ENCODE results near the gene PRMT1. TPM values are rescaled to one million over a fixed set of nuclear protein-coding genes. Genes with fewer than 3 reads are reported as not detected.

Gene PRMT1
- total RNA-seq, 1 donor from 2014 or later = 156 TPM

DNA sequence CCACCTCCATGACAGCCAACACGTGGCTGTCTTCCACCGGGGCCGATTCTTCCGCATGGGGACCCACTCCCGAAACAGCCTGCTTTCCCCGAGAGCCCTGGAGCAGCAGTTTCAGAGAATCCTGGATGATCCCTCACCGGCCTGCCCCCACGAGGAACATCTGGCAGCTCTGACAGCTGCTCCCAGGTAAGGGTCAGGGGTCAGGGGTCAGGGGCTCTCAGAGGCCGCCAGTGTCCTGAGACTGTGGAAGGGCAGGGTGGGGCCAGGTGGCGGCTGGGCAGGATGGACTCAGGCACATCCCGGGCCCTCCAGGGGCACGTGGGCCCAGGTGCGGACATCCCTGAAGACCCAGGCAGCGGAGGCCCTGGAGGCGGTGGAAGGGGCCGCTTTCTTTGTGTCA is 28.8 kb downstream of the PRMT1 start:
- TF ChIP-seq POLR2A (IDR thresholded peaks at IDR 0.05) (no peak), CTCF (IDR thresholded peaks at IDR 0.05) (no peak), POLR2AphosphoS5 (IDR thresholded peaks at IDR 0.05; ENCODE audit: insufficient read depth in 1 of 2, low read depth in 1 of 2) (no peak)
- intact Hi-C loops (cut with DNase I) = no loop called here
- no peaks in the 10 kb centered on the region for H3K9me3 ChIP-seq
- DNase-seq (ENCODE audit: extremely low spot score in 2 of 2) = no peak
- H3K36me3 ChIP-seq = no peaks in the 10 kb centered on the region
- H3K27me3 ChIP-seq = no peaks in the 10 kb centered on the region
- no peaks in the 10 kb centered on the region for H3K4me1 ChIP-seq
- no peak overlapping the region for H3K27ac ChIP-seq
- H3K4me3 ChIP-seq = no peak overlapping the region

- H3K4me3 ChIP-seq = no peak overlapping the region
- intact Hi-C loops (cut with DNase I) = no loop called here
- H3K27me3 ChIP-seq = no peaks in the 10 kb centered on the region
- no peak for DNase-seq (ENCODE audit: extremely low spot score in 2 of 2)
- no peak for TF ChIP-seq CTCF (IDR thresholded peaks at IDR 0.05)
- no peak for TF ChIP-seq POLR2AphosphoS5 (IDR thresholded peaks at IDR 0.05; ENCODE audit: insufficient read depth in 1 of 2, low read depth in 1 of 2)
- no peak for TF ChIP-seq POLR2A (IDR thresholded peaks at IDR 0.05)
- no peaks in the 10 kb centered on the region for H3K9me3 ChIP-seq
- H3K36me3 ChIP-seq = no peaks in the 10 kb centered on the region
- no peak overlapping the region for H3K27ac ChIP-seq
- peaks cover 5% of the 10 kb centered on the region for H3K4me1 ChIP-seq
Observed at GRCh38 chr19:49710372-49710951, 33.4 kb downstream of the PRMT1 start.

GRCh38 chr19:49712397-49712859 is 35.4 kb downstream of the PRMT1 start:
- Histone ChIP-seq H3K36me3 (no peaks in the 10 kb centered on the region), H3K27ac (no peak overlapping the region), H3K4me3 (no peak overlapping the region), H3K27me3 (no peaks in the 10 kb centered on the region), H3K9me3 (no peaks in the 10 kb centered on the region), H3K4me1 (peaks cover 5% of the 10 kb centered on the region)
- no peak for DNase-seq (ENCODE audit: extremely low spot score in 2 of 2)
- TF ChIP-seq POLR2AphosphoS5 (IDR thresholded peaks at IDR 0.05; ENCODE audit: insufficient read depth in 1 of 2, low read depth in 1 of 2) = no peak
- TF ChIP-seq CTCF (IDR thresholded peaks at IDR 0.05) = no peak
- TF ChIP-seq POLR2A (IDR thresholded peaks at IDR 0.05) = no peak
- intact Hi-C loops (cut with DNase I) = no loop called here

GRCh38 chr19:49713236-49713845 is 36.3 kb downstream of the PRMT1 start:
- Histone ChIP-seq H3K27me3 (no peaks in the 10 kb centered on the region), H3K4me3 (no peak overlapping the region), H3K4me1 (peaks cover 8% of the 10 kb centered on the region), H3K9me3 (no peaks in the 10 kb centered on the region), H3K27ac (no peak overlapping the region), H3K36me3 (no peaks in the 10 kb centered on the region)
- intact Hi-C loops (cut with DNase I) = no loop called here
- DNase-seq (ENCODE audit: extremely low spot score in 2 of 2) = no peak
- no peak for TF ChIP-seq POLR2A (IDR thresholded peaks at IDR 0.05)
- TF ChIP-seq POLR2AphosphoS5 (IDR thresholded peaks at IDR 0.05; ENCODE audit: insufficient read depth in 1 of 2, low read depth in 1 of 2) = peak in 1 of 2 donors; percentile 15
- no peak for TF ChIP-seq CTCF (IDR thresholded peaks at IDR 0.05)

GRCh38 chr19:49716154-49716553 is 39.1 kb downstream of the PRMT1 start:
- DNase-seq (ENCODE audit: extremely low spot score in 2 of 2) = no peak
- TF ChIP-seq CTCF (IDR thresholded peaks at IDR 0.05) (no peak), POLR2AphosphoS5 (IDR thresholded peaks at IDR 0.05; ENCODE audit: insufficient read depth in 1 of 2, low read depth in 1 of 2) (no peak), POLR2A (IDR thresholded peaks at IDR 0.05) (no peak)

More at GRCh38 chr19:49716154-49716553, 39.1 kb downstream of the PRMT1 start:
- Histone ChIP-seq H3K4me1 (peaks cover 13% of the 10 kb centered on the region), H3K9me3 (no peaks in the 10 kb centered on the region), H3K4me3 (no peak overlapping the region), H3K27ac (no peak overlapping the region), H3K36me3 (no peaks in the 10 kb centered on the region), H3K27me3 (no peaks in the 10 kb centered on the region)
- intact Hi-C loops (cut with DNase I) = no loop called here
